Lung (tissue), 12 donors: ENCODE data around the gene GATA6. TPM values are rescaled to one million over a fixed set of nuclear protein-coding genes. Genes with fewer than 3 reads are reported as not detected.

Experiments used
- ATAC-seq: fragments of 200-7000 bp; cut with Tn5 transposase; one replicate; pipeline ENCODE4 v1.9.1; 2020; ENCODE audit warnings: moderate number of reproducible peaks; ENCODE audit not compliant: insufficient read depth, low FRiP score
- DNase-seq, 3 donors: peaks; one replicate each; pipeline ENCODE4 v3.0.0-alpha.2; 2013 to 2017
- H3K27ac ChIP-seq, 2 donors: one replicate each; pipeline ENCODE4 v1.5.1; 2013; ENCODE audit warnings: mild to moderate bottlenecking in 2 of 2, moderate library complexity in 2 of 2, control low read depth in 1 of 2, inconsistent platforms in 1 of 2, low read depth in 1 of 2, low read length in 1 of 2
- H3K27me3 ChIP-seq, 3 donors: one replicate each; pipeline ENCODE4 v1.5.1; 2013; ENCODE audit warnings: low read length in 2 of 3; ENCODE audit not compliant: control insufficient read depth in 3 of 3, insufficient read depth in 3 of 3
- H3K36me3 ChIP-seq, 4 donors: one replicate each; pipeline ENCODE4 v1.5.1; 2013; ENCODE audit warnings: low read length in 4 of 4, mild to moderate bottlenecking in 1 of 4, moderate library complexity in 1 of 4; ENCODE audit not compliant: control insufficient read depth in 4 of 4, insufficient read depth in 4 of 4
- H3K4me1 ChIP-seq, 5 donors: one replicate each; pipeline ENCODE4 v1.5.1; 2013; ENCODE audit warnings: low read length in 5 of 5, mild to moderate bottlenecking in 2 of 5, moderate library complexity in 1 of 5; ENCODE audit not compliant: control insufficient read depth in 5 of 5, insufficient read depth in 5 of 5
- H3K4me3 ChIP-seq: one replicate; pipeline ENCODE4 v1.5.1; 2013; ENCODE audit warnings: mild to moderate bottlenecking, control low read depth, moderate library complexity
- H3K9ac ChIP-seq, 2 donors: one replicate each; pipeline ENCODE4 v1.5.1; 2013; ENCODE audit warnings: low read length in 2 of 2, control low read depth in 1 of 2; ENCODE audit not compliant: insufficient read depth in 1 of 2
- H3K9me3 ChIP-seq, 4 donors: one replicate each; pipeline ENCODE4 v1.5.1; 2013; ENCODE audit warnings: low read length in 3 of 4, mild to moderate bottlenecking in 1 of 4, moderate library complexity in 1 of 4; ENCODE audit not compliant: control insufficient read depth in 4 of 4, insufficient read depth in 3 of 4
- CTCF ChIP-seq: IDR thresholded peaks from 2 replicates; pipeline ENCODE4 v1.5.1; 2012; ENCODE audit warnings: mild to moderate bottlenecking; ENCODE audit errors: control extremely low read depth, extremely low read depth
- WGBS, 2 donors: extraction: QIAGEN DNeasy Blood & Tissue Kit; methylation state at CpG; one replicate each; pipeline ENCODE4 v1.1.7; 2013; 5-methylcytosine and 5-hydroxymethylcytosine counted together
- polyA plus RNA-seq, 2 donors: library from polyadenylated mRNA; stranded (reverse); fragments of 200-250 nt; gene quantifications; one replicate each; pipeline ENCODE4 v1.2.1, GENCODE V29; 2013
- total RNA-seq, 2 donors: library from RNA; depleted of rRNA in 1 of 2; stranded (reverse); fragments of >200 nt in 1 of 2; gene quantifications; one replicate each; pipeline ENCODE4 v1.2.1, GENCODE V29; 2014 to 2021
- donor health status: control.
- donor health status: control.
- donor health status: Bipolar disorder and iron deficiency.
- donor health status: healthy.
- donor health status: DM: yes; HTN: yes; CAD: no.

GATA6 gene
- total and polyA plus RNA-seq, 4 donors: 11.3 to 34.3 (median 21.8) TPM

GRCh38 chr18:22170421-22171257, 1.2 kb downstream of the GATA6 start:
- DNase-seq: peak; percentile 72 to 73 (median 72)

GRCh38 chr18:22171258-22172119, 2.1 kb downstream of the GATA6 start:
- Histone ChIP-seq H3K27me3 (peaks cover 0 to 2% (median 2%) of the 10 kb centered on the region in 3 donors), H3K27ac (peak overlapping the region; percentile 96 to 99), H3K4me1 (peaks cover 0 to 47% (median 0%) of the 10 kb centered on the region in 5 donors), H3K9ac (peak overlapping the region; percentile 33 to 91), H3K4me3 (peak overlapping the region; percentile 79), H3K9me3 (no peaks in the 10 kb centered on the region), H3K36me3 (peaks cover 0 to 33% (median 5%) of the 10 kb centered on the region in 4 donors)
- ATAC-seq: no peak
- DNase-seq: peak in 2 of 3 donors; percentile 24 to 25
- TF ChIP-seq CTCF: no peak
- WGBS, 2 donors: 4 to 5% methylated on average over 85 to 120 of the region's 120 CpGs

More at GRCh38 chr18:22170421-22171257, 1.2 kb downstream of the GATA6 start:
- H3K36me3 ChIP-seq: peaks cover 0 to 33% (median 5%) of the 10 kb centered on the region in 4 donors
- TF ChIP-seq CTCF: no peak
- no peak for ATAC-seq
- H3K27ac ChIP-seq: peak overlapping the region; percentile 96 to 99
- WGBS, 2 donors: 0 to 1% methylated on average over 59 to 66 of the region's 66 CpGs
- peak overlapping the region; percentile 91 to 97 for H3K9ac ChIP-seq
- H3K4me3 ChIP-seq: peak overlapping the region; percentile 79
- peaks cover 0 to 2% (median 2%) of the 10 kb centered on the region in 3 donors for H3K27me3 ChIP-seq
- no peaks in the 10 kb centered on the region for H3K9me3 ChIP-seq
- peaks cover 0 to 47% (median 0%) of the 10 kb centered on the region in 5 donors for H3K4me1 ChIP-seq

- H3K4me3 ChIP-seq: peak overlapping the region; percentile 79
- peaks cover 0 to 1% (median 0%) of the 10 kb centered on the region in 4 donors for H3K9me3 ChIP-seq
- WGBS, 2 donors: 22 to 30% methylated on average over 29 to 34 of the region's 34 CpGs
- H3K36me3 ChIP-seq: peaks cover 2 to 33% (median 7%) of the 10 kb centered on the region in 4 donors
- no peak for TF ChIP-seq CTCF
- ATAC-seq (no peak), DNase-seq (peak in 2 of 3 donors; percentile 34 to 44)
- peak overlapping the region; percentile 68 to 75 for H3K9ac ChIP-seq
- H3K27me3 ChIP-seq: peaks cover 0 to 2% (median 0%) of the 10 kb centered on the region in 3 donors
- peaks cover 0 to 51% (median 0%) of the 10 kb centered on the region in 5 donors for H3K4me1 ChIP-seq
- peak overlapping the region; percentile 69 to 99 for H3K27ac ChIP-seq
These were observed 2.8 kb downstream of the GATA6 start for GRCh38 chr18:22172120-22172582.
